GM19240 (cell line): ENCODE results near the gene ZC3HAV1L.
"Not testable (repeated sequence)": the region's sequence is repeated elsewhere in the genome, so short reads cannot be mapped to it uniquely, and the experiment has no call there.

Experiments used
- DNase-seq: peaks from one replicate; pipeline ENCODE4 v3.0.0; 2011; ENCODE audit warnings: low spot score; ENCODE audit not compliant: insufficient read length

ZC3HAV1L gene

DNA sequence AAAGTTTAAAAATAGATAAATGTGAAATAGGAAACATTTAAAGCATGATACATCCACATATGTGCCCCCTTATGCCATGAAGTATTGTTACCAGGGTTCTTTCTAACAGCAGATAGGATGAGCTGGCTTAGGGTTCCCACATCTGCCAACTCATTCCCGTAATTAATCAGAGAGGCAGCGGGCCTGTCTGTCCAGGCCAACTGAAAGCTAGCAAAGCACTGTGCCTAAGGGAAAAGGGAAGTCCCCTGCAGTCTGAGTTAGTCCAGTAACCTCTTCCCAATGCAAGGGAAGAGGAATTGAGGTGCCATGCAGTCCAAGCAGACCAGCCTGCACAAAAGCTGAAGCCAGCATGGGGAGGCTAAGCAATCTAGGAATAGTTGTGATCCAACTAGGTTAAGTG, 18.3 kb upstream of the ZC3HAV1L start:
- DNase-seq, result no peak

DNA sequence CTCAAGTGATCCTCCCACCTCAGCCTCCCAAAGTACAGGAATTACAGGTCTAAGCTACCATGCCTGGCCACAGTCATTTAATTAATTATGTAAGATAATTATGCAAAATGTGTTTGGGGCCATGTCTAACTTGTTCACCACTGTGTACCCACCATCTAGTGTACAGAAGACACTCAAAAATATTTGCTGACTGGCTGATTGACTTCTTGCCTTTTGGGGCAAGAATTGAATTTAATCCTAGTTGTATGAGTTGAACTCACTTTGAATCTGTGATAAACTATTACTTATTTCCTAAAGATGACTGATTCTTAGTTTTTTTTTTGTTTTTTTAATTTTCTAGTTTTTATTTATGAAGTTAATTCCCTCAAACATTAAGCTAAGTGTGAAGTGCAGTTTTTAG, 15.8 kb upstream of the ZC3HAV1L start:
- DNase-seq, result no peak

DNA sequence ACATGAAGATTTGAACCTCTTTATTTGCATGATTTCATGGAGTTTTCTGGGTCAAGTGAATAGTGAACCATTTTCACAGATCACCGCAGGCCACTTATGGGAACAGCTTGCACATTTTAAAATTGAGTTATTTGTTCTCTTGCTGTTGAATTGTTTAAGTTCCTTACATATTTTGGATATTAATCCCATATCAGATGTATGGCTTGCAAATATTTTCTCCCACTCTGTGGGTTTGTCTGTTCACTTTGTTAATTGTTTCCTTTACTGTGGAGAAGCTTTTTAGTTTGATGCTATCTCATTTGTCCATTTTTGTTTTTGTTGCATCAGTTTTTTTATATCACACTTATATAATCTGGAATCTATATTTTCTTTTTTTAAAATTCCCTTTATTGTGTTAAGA, 14.1 kb upstream of the ZC3HAV1L start:
- DNase-seq, result no peak

DNA sequence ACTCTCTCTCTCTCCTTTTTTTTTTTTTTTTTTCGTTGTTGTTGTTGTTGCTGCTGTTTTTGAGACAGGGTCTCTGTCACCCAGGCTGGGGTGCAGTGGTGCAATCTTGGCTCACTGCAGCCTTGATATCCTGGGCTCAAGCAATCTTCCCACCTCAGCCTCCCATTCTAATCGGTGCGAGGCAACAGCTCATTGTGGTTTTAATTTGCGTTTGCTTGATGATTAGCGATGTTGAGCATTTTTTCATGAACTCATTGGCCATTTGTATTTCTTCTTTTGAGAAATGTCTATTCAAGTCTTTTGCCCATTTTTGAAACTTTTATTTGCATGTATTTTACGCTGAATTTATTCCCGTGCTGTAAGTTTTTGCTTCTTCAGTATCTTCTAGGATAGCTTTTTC, 13.3 kb upstream of the ZC3HAV1L start:
- DNase-seq, result no peak

- no peak for DNase-seq
These were observed 12.1 kb upstream of the ZC3HAV1L start for GRCh38 chr7:139047970-139048369.

GRCh38 chr7:139046143-139046542, 10.3 kb upstream of the ZC3HAV1L start:
- no peak for DNase-seq

DNA sequence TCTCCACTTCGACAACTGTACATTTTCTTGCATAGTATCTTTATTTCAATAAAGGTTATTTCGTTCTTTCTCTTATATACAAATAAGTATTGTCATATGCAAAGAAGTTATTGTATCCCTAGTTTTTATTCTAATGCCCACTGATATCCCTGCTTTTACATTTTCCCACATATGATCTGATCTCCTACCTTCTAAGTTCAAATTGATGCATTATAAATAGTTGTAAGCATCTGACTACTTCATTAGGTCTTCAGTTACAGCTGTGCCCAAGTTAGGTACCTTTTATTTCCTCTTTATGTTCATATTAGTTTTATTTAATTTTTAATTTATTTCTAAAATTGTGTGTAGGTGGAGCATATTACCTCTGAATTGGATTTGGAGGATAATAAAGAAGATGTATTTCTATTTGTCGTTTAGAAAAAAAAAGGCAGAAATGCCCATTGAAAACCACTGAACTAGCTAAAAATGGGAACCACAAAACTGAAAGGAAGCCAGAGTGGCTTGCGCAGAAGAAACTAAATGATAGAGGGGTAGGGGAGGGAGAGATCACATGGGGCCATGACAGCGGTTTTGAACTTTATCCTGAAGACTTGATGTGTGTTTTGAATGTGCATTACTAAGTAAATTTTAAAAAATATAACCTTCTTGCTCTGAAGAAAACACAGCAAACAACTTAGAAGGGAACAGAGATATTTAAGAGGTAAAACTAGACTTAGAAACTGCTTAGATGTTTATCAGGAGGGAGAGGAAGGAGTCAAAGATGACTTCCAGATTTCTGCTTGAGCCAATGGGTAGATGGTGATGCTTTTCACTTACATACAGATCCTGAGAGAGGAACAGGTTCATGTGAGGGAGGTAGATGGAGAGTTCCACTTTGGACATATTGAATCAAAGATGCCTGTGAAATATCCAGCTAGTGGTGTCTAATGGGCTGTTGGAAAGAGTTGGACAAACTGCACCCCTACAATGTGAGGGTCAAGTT, 9.3 kb upstream of the ZC3HAV1L start:
- DNase-seq, result no peak

- DNase-seq, result no peak
These were observed 8.3 kb upstream of the ZC3HAV1L start for GRCh38 chr7:139043823-139044812.

DNA sequence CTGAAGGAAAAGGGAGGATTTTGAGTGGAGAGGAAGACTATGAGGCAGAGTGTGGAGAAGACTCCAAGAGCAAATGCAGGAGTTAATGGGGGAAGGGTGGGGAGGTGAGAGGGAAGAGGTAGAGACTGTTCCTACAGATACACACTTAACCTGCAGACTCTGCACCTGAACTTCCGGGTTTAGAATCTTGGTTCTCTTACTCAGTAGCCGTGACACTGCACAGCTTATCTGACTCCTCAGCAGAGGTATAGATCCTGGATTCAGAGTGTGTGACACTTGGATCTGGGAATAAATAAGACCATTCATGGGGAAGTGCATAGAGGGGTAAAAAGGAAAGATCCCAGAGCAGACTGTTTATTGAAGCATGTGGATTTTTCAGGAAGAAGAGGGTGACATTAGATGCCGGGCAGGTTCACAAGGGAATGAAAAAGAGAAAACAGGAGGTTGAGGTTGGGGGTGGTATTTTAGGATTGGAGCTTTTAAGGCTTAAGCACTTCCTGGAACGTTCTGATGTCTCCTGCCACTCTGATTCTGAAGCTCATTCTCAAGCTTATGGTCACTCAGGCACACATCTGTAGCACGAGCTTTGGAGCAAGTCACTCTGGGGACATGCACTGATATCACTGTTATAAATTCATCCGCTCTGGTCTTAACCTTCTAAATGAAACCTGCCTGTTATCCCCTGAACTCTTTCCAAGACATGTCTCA, 5.7 kb upstream of the ZC3HAV1L start:
- no peak for DNase-seq

DNA sequence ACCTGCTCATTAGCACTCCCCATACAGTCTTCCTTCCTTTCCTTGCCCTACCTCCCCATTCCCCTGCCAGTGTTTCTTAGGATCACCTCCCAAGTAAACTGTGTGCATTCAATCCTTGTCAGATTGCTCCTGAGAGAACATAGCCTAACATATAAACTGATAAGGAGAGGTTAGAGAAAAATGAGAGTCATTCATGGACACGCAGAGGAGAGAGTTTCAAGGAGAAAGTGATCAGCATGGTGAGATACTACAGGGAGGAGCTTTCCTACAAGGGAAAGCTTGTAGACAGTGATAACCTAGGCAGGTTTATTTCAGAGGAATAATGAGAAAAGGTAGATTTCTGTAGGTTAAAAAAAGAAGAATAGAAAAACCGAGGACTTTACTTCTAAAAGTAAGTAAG, 2.8 kb upstream of the ZC3HAV1L start:
- DNase-seq, result no peak

- no peak for DNase-seq
These were observed 1.1 kb upstream of the ZC3HAV1L start for GRCh38 chr7:139036901-139037300.

DNA sequence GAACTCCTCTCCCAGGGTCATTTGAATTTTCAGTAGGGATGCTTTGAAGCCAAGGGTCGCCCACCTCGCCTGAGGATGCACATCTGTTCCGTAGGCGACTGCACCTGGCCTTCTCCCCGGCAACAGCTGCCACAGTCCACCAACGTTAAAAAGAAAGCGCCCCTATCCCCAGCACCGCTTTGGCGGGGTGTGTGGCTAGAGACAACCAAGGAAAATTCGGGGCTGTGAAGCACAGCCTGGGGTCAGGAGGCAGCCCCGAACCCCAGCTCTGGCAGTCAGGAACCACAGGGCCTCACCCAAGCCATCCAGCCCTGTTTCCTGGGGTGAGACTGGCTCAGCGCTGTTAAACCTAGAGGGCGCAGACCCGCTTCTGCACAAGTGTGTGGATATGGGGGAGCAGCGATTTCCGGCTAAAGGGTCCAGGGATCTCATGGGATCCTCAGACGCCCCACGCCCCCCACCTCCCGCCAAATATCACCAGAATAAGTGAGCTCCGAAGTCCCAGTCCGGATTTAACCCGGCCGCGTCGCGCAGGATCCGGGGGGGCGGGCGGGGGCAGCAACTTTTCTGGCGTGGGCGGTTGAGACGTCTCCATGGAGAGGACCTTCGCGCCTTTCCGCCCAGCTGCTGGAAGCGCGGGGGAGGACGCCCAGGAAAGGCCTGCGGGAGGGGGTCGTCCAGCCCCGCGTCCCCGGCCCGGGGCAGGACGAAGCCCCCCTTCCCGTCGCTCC, 822 bp downstream of the ZC3HAV1L start:
- DNase-seq, result peak; percentile 18

DNA sequence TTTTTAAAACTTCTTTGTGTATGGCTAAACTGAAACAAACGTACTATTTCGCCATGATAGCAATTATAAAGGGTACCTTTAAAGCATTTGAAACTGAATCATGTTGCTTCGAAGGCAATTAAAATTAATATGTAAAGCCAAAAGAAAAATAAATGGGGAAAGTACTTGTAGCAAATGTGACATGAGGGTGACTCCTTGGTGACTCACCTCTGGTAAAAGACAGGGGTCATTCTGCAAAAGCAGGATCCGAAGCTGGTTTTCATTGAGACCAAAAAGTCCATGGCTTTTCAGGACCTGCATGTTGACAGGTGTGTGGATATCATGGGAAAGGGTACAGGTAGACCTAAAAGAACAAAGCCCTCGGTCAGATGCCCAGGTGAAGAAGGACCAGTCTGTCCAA, 1.5 kb downstream of the ZC3HAV1L start:
- no peak for DNase-seq

DNA sequence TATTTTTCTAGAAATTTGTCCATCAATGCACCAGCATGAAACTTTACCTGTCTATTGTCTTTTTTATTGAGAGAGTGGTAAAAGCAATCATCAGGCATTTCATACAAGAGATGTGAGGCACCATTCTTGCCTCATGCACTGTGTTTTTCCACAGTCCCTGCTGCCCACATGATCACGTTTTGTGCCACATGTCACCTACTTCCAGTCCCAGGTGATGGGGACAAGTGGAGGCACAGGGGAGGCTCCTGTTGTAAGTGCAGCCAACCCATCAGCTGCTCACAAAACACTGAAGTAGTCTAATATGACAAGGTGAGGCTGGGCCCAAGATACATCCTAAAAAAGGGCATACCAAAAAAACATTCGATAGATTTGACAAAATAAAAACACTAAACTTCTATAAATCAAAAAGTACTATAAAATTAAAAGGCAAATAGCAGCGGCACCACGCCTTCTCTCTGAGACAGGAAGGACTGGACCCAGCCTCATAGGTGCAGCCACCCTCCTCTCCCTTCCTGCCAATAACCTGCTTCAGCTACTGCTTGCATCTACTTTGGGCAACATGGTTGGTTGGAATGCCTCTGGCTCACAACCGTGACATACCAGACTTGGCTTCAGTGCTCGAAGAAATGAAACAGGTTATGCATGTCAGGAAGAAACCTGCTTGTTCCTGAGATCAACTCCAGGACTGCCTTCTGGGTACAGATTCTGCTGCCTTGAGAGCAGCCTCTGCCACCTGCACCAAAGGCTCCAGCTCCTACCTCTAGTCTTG, 2.3 kb downstream of the ZC3HAV1L start:
- DNase-seq, result no peak

- no peak for DNase-seq
These were observed 3.4 kb downstream of the ZC3HAV1L start for GRCh38 chr7:139032473-139032872.

- DNase-seq, result no peak
These were observed 6.5 kb downstream of the ZC3HAV1L start for GRCh38 chr7:139029353-139029752.

GRCh38 chr7:139026551-139026950, 9.3 kb downstream of the ZC3HAV1L start:
- no peak for DNase-seq

DNA sequence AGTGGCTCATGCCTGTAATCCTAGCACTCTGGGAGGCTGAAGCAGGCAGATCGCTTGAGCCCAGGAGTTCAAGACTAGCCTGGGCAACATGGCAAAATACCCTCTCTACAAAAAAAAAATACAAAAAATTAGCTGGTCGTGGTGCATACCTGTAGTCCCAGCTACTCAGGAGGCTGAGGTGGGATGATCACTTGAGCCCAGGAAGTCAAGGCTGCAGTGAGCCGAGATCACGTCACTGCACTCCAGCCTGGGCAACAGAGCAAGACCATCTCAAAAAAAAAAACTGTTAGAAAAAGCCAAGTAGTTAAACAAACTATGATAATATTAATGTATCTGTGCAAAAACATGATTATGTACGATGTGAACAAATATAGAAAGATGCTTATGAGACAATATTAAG, 10.0 kb downstream of the ZC3HAV1L start:
- not testable (repeated sequence) for DNase-seq

DNA sequence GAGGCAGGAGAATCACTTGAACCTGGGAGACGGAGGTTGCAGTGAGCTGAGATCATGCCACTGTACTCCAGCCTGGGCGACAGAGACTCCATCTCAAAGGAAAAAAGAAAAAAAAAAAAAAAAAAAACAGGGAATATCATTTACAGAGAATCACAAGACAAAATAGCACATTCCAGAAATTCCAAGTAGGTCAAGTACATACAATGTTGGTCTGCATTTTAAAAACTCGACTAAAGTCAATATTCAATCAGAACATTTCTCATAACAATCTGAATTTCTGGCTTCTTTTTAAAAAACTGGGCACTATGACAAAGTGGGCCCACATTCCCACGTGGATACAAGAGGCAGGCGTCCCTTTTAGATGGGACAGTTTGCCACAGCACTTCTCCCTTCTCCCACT, 12.8 kb downstream of the ZC3HAV1L start:
- DNase-seq, result no peak

DNA sequence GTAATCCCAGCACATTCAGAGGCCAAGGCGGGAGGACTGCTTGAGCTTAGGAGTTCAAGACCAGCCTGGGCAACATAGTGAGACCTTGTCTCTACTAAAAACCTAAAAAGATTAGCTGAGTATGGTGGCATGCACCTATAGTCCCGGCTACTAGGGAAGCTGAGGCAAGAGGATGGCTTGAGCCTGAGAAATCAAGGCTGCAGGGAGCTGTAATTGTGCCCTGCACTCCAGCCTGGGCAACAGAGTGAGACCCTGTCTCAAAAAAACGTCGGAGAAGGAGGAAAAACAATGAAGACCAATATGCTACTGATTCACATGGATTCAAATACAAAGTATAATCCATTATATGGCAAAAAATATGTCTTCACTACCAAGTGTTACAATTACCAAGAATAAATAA, 13.6 kb downstream of the ZC3HAV1L start:
- no peak for DNase-seq
